NCI-H2196 treated with DMSO at 0.1 percent for 48 hours (cell line): ENCODE data around the gene PRAMEF1.
"Not testable (repeated sequence)": the region's sequence is repeated elsewhere in the genome, so short reads cannot be mapped to it uniquely, and the experiment has no call there.

Experiments used
- DNase-seq: peaks from one replicate; lab custom pipeline; 2025; ENCODE audit not compliant: unreplicated experiment; lab: John Stamatoyannopoulos, UW

The PRAMEF1 gene

DNA sequence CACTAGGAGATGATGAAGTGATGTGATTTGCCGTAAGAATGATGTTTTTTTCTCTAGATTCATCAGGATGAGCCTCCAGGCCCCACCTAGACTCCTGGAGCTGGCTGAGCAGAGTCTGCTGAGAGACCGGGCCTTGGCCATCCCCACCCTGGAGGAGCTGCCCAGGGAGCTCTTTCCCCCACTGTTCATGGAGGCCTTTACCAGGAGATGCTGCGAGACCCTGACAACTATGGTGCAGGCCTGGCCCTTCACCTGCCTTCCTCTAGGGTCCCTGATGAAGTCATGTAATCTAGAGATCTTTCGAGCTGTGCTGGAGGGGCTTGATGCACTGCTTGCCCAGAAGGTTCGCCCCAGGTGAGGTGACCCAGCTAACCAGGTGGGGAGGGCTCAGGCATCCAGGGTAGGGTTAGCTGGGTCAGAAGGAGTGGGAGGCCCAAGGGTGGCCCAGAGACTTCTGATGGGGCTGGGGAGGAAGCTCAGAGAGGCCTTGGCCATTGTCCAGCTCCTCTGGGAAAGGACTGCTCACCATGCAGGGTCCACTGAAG lies 16.3 kb upstream of the PRAMEF1 start:
- DNase-seq: no peak

DNA sequence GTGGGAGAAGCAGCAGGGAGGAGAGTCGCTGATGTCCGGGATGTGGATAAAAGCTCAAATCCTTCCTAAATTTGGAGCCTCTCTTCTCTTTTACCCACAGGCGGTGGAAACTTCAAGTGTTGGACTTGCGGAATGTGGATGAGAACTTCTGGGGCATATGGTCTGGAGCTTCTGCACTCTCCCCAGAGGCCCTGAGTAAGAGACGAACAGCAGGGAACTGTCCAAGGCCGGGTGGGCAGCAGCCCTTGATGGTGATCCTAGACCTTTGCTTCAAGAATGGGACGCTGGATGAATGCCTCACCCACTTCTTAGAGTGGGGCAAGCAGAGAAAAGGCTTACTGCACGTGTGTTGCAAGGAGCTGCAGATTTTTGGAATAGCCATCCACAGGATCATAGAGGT lies 15.8 kb upstream of the PRAMEF1 start:
- no peak for DNase-seq

DNA sequence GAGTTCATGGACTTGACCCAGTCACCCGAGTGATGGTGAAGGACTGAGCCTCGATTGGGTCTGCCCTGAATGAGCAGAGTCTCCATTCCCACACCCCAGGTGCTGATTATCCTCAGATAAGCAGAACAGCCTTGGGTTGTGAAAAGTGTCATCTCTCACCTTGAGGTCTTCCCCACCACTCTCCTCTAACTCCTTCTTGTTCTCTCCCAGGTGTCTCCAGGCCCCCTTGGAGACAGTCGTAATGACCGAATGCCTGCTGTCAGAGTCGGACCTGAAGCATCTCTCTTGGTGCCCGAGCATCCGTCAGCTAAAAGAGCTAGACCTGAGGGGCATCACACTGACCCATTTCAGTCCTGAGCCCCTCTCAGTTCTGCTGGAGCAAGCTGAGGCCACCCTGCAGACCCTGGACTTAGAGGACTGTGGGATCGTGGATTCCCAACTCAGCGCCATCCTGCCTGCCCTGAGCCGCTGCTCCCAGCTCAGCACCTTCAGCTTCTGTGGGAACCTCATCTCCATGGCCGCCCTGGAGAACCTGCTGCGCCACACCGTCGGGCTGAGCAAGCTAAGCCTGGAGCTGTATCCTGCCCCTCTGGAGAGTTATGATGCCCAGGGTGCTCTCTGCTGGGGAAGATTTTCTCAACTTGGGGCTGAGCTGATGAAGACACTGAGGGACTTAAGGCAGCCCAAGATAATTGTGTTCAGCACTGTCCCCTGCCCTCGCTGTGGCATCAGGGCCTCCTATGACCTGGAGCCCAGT lies 14.2 kb upstream of the PRAMEF1 start:
- no peak for DNase-seq

DNA sequence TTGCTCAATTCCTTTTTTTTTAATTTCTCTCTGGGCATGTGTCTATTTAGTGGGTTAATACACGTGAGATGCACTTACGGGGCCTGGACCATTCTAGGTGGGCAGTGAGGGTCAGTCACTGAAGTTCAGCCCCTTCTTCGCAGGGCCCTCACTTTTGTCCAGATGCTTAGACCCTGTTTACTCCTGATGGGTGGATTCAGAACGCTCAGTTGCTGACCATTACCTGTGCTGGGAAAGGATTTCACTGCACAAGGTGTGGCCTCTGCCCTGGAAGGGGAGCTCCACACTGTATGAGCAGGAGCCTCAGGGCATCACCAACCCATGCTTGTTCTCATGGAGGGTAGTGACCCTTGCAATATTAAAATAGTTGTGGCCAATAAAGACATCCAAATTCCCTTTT lies 13.1 kb upstream of the PRAMEF1 start:
- DNase-seq: no peak

DNA sequence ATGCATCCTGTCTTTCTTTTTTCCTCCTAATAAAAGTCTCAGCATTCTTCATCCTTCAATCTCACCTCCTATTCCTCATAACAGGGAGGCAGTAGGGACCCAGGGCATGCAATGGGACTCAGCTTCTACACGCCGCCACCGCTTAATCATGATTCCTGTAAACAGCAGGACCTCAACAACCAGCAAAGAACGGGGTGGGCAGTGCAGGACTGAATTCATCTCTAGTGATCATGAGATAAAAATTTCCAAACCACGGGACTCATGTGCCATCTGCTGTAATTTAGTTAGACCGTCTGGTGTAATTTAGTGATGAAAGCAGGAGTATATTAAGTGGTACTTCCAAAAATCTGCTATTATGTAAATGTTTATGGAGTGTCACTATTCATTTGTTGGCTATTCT lies 12.3 kb upstream of the PRAMEF1 start:
- DNase-seq: no peak

DNA sequence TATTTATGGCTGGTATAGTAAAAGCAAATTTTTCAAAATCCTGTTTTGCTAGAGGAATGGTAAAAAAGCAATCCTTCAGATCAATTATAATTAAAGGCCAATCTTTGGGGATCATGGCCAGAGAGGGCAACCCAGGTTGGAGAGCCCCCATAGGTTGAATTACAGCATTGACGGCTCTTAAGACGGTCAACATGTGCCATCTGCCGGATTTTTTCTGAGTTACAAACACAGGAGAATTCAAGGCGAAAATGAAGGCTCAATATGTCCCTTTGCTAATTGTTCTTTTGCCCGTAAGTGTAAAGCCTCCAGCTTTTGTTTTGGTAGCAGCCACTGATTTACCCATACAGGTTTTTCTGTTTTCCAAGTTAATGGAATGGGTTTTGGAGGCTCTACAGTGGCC lies 9.7 kb upstream of the PRAMEF1 start:
- not testable (repeated sequence) for DNase-seq

DNA sequence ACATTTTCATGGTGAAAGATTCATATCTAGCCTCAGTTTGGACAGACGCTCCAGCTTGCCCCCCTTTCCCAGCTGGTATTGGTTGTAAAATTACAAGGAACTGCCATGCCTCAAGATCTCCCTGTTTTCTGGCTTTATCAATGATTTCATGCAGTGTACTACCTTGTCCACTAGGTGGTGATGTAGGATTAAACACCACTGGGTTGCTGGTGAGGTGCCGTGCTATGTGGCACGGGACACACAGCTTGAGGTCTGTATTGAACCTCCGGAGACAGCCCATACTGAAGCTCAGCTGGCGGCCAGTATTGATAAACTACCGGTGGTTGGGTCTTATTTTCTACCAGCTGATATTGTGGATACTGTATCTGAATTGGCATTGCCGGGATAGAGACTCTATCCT lies 7.4 kb upstream of the PRAMEF1 start:
- not testable (repeated sequence) for DNase-seq

DNA sequence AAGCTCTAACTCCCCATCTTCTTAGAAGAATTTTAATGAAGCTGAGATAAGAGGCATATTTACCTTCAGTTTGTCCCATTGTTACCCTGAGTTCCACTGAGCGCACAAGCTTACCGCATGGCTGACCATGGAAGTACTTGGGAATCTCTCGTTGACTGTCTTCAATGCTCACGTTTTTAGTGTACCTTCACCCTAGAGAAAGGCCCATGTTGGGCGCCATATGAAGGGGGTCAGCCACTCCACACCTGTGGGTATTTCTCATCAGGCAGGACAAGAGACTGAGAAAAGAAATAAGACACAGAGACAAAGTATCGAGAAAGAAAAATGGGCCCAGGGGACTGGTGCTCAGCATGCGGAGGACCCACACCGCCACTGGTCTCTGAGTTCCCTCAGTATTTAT lies 6.5 kb upstream of the PRAMEF1 start:
- DNase-seq: not testable (repeated sequence)

DNA sequence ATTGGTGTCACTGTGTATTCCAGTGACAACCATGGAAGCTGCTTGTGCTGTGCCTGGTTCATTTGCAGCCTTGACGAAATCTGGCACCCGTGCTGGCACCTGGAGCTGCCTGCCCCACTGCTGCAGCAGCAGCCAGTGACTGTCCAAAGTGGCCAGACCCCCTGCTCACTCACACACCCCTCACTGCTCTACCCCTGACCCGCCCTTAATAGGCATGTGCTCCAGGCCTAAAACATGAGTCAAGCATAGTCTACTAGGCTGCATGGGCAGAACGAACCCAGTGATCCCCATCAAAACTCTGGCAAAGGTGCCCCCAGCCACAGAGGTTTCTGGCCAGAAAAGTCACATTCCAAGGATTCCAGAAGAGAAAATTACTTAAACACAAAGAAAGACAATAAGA lies 7.7 kb downstream of the PRAMEF1 start:
- no peak for DNase-seq

DNA sequence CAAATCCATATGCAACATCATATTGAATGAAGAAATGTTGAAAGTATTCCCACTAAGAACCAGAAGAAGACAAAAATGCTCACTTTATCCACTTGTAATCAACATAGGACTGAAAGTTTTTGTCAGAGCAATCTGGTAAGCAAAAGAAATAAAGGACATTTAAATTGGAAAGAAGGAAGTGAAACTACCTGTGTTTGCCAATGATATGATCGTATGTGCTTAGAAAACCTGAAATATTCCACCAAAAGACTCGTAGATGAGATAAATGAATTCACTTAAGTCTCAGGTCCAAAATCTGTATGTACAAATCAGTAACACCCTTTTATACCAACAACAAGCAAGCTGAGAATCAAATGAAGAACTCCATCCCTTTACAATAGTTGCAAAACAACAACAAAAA lies 8.5 kb downstream of the PRAMEF1 start:
- DNase-seq: no peak

DNA sequence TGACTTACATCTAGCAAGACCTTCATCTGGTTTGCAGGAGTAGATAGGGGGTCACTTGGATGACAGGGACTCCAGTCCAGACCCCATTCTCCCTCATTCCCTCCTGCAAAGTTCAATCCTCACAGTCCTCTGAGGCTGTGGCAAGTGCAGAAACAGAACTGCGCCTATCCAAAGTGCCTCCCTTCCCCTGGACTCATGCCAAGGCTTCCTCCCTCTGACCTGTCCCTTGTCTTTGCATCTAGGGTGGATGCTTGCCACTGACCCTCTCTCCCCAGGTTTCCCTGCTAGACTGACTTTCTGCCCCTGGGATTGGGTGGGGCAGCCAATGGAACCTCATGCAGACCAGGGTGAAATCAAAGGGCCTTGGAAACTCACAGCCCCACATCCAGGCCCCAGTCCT lies 18.7 kb downstream of the PRAMEF1 start:
- no peak for DNase-seq

DNA sequence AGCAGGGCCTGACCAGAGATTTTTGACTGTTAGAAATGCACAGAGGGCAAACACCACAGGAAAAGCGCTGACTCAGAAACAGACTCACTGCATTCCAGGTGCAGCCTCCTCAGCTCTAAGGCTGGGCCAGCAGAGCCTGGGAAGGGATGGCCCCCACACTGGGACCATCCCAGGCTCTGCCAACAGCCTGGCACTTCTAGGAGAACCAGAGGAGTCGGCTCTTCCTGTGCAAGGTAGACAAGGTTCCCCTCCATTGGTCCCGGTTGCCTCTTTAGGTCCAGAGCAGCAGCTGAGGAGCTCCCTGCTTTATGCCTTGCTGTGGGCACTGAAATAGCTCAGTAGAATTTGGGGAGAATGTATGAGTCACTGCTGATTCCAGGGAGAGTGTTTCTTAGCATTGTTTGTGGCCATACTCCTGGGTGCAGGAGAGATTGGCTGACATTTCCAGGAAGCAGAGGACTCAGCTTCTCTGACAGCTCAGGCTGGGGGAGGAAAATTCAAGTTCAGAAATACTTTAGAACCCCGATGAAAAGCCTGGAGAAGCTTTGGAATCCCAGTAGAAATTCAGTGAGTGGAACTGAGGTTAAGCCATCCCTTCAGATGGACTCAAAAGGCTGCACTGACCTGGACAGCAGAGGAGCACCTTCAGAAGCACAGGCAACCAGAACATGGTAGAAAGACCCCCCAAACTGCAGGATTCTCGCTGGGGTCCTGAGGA lies 19.7 kb downstream of the PRAMEF1 start:
- DNase-seq: no peak

DNA sequence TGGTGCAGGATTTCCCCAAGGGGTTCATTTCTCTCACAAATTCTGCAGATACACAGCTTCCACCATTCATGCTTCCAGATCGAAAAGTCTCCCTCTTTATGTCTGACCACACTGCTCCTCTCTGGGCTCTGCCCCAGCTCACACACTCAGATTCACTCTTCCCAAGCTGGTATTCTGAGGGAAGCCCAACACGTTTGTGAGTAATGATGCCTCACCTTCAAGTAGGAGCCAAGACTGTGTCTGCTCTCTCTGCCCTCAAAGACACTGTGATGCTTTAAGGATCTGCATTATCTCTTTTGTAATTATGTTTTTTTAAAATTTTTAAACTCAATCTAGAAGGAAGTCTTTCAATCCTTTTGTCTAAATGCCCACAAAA lies 20.2 kb downstream of the PRAMEF1 start:
- DNase-seq: no peak

DNA sequence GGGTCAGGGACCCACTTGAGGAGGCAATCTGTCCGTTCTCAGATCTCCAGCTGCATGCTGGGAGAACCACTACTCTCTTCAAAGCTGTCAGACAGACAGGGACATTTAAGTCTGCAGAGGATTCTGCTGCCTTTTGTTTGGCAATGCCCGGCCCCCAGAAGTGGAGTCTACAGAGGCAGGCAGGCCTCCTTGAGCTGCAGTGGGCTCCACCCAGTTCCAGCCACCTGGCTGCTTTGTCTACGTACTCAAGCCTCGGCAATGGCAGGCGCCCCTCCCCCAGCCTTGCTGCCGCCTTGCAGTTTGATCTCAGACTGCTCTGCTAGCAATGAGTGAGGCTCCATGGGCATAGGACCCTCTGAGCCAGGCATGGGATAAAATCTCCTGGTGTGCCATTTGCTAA lies 27.9 kb downstream of the PRAMEF1 start:
- DNase-seq: not testable (repeated sequence)

DNA sequence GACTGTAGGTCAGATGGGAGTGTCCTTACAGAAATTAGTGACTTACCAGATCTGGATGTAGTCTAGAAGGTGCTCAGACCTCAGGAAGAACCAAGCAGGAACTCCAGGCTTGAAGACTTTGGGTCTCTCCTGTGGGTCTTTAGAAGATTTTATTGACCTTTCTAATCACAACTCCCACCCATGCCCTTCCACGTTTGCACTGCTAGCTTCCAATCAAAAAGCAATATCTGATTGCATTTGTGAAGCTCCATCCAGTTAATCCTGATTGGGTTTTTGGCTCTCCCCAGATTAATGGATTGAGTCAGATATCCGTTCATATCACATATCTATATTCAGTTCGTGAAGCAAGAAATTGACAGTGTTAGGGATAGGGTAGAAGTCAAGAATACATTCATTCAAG lies 40.1 kb downstream of the PRAMEF1 start, which contains the start of gene PRAMEF11:
PRAMEF11 (minus strand) TSS at position 101 of the 400 bp plus-strand sequence. CDS start 2,621 bp downstream, outside the sequence.
- DNase-seq: not testable (repeated sequence)

DNA sequence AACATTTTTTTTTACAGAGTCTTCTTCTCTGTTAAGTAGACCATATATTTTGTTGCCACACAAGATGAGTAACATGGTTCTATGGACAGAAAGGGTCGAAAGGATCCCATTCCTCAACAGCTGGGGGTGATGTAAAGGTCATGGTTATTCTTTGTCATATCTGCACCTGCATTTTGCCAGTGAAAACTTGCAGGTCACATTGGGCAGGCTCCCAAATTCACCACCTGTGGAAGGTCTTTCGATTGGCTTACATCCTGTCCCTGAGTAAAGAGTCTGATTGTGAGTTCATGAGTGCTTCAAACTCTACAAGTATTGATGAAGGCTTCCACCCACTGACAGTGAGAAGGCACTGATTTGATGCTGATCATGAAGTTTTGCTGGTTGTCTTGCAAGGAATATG lies 42.1 kb downstream of the PRAMEF1 start:
- not testable (repeated sequence) for DNase-seq
